CD4-positive, alpha-beta T cell treated with Interleukin-17A for 4 hours (primary cell): ENCODE results near the gene POTEB3.
"Not testable (repeated sequence)": the region's sequence is repeated elsewhere in the genome, so short reads cannot be mapped to it uniquely, and the experiment has no call there.

Source experiments
- DNase-seq: peaks from one replicate; pipeline ENCODE4 v3.0.0-alpha.2; 2020; ENCODE audit warnings: mixed read lengths

Gene POTEB3

GRCh38 chr15:21440399-21440798 is at the start of gene POTEB3:
Gene POTEB3 (minus strand): TSS chr15:21440499. CDS start chr15:21440011, 488 bp downstream.
- DNase-seq = not testable (repeated sequence)

- DNase-seq = not testable (repeated sequence)
These were observed 13.4 kb upstream of the POTEB3 start for GRCh38 chr15:21453683-21454082.

- DNase-seq = not testable (repeated sequence)
These were observed 11.7 kb upstream of the POTEB3 start for GRCh38 chr15:21451920-21452563.

- not testable (repeated sequence) for DNase-seq
These were observed 11.2 kb upstream of the POTEB3 start for GRCh38 chr15:21451487-21451886.

GRCh38 chr15:21407366-21407765 is 32.9 kb downstream of the POTEB3 start:
- not testable (repeated sequence) for DNase-seq

GRCh38 chr15:21401531-21401930 is 38.8 kb downstream of the POTEB3 start:
- DNase-seq = not testable (repeated sequence)

- not testable (repeated sequence) for DNase-seq
These were observed 41.2 kb downstream of the POTEB3 start for GRCh38 chr15:21399111-21399510.

GRCh38 chr15:21398511-21398910 is 41.8 kb downstream of the POTEB3 start:
- not testable (repeated sequence) for DNase-seq

- not testable (repeated sequence) for DNase-seq
These were observed 42.6 kb downstream of the POTEB3 start for GRCh38 chr15:21397656-21398055.

- DNase-seq = not testable (repeated sequence)
These were observed 43.1 kb downstream of the POTEB3 start for GRCh38 chr15:21397186-21397585.

- not testable (repeated sequence) for DNase-seq
These were observed 54.3 kb downstream of the POTEB3 start for GRCh38 chr15:21385961-21386360.

- not testable (repeated sequence) for DNase-seq
These were observed 56.3 kb downstream of the POTEB3 start for GRCh38 chr15:21383866-21384485.

GRCh38 chr15:21373682-21374081 is 66.6 kb downstream of the POTEB3 start:
- DNase-seq = not testable (repeated sequence)

- DNase-seq = not testable (repeated sequence)
These were observed 71.1 kb downstream of the POTEB3 start for GRCh38 chr15:21369177-21369576.

- DNase-seq = not testable (repeated sequence)
These were observed 71.7 kb downstream of the POTEB3 start for GRCh38 chr15:21368625-21369024.
